ENCODE results near the gene EIF2B2. TPM values are rescaled to one million over a fixed set of nuclear protein-coding genes. Genes with fewer than 3 reads are reported as not detected.

The EIF2B2 gene
- total RNA-seq, 1 donor from 2014 or later = 37.2 TPM

DNA sequence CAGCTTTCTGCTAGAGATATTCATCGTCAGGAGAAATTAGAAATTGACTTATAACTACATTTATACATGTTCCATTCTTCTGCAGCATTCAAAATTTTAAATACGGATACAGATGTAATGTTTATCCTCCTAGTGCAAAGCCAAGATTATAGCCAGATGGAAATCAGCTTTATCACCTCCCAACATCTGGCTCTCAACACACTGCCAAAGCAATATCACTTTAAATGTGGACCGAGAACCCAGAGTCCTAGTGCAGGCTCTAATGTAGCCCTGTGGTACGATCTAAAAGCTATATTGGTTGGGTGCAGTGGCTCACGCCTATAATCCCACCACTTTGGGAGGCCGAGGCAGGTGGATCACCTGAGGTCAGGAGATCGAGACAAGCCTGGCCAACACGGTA, 42.0 kb downstream of the EIF2B2 start:
- no peak for ATAC-seq (ENCODE audit: low read depth)
- H3K4me1 Mint-ChIP-seq = peaks cover 21% of the 10 kb centered on the region
- H3K36me3 Mint-ChIP-seq (ENCODE audit: low read depth) = peaks cover 29% of the 10 kb centered on the region
- TF ChIP-seq CTCF (IDR thresholded peaks at IDR 0.05) = no peak
- intact Hi-C loops (cut with micrococcal nuclease) = no loop called here
- no peak overlapping the region for H3K4me3 Mint-ChIP-seq
- H3K27ac Mint-ChIP-seq = no peak overlapping the region
- H3K27me3 Mint-ChIP-seq = no peaks in the 10 kb centered on the region
- no peaks in the 10 kb centered on the region for H3K9me3 Mint-ChIP-seq
- ChIA-PET POLR2A (interaction anchor here (0.5 kb wide), 1 partner anchor 282 kb away, joined by 3 read pairs; no protein-coding TSS in a partner anchor), CTCF (interaction anchor here (1.7 kb wide), 1 partner anchor 43 kb away, joined by 4 read pairs; no protein-coding TSS in a partner anchor)
- DNase-seq = no peak

GRCh38 chr14:75046275-75046674, 43.6 kb downstream of the EIF2B2 start:
- H3K4me3 Mint-ChIP-seq = no peak overlapping the region
- peaks cover 33% of the 10 kb centered on the region for H3K4me1 Mint-ChIP-seq
- CTCF ChIA-PET = no interaction called here
- intact Hi-C loops (cut with micrococcal nuclease) = no loop called here
- POLR2A ChIA-PET = no interaction called here
- H3K9me3 Mint-ChIP-seq = no peaks in the 10 kb centered on the region
- H3K36me3 Mint-ChIP-seq (ENCODE audit: low read depth) = peaks cover 23% of the 10 kb centered on the region
- DNase-seq (no peak), ATAC-seq (ENCODE audit: low read depth) (no peak)
- H3K27ac Mint-ChIP-seq = no peak overlapping the region
- H3K27me3 Mint-ChIP-seq = no peaks in the 10 kb centered on the region
- no peak for TF ChIP-seq CTCF (IDR thresholded peaks at IDR 0.05)

GRCh38 chr14:75046899-75047298, 44.2 kb downstream of the EIF2B2 start:
- peaks cover 34% of the 10 kb centered on the region for H3K4me1 Mint-ChIP-seq
- no peaks in the 10 kb centered on the region for H3K27me3 Mint-ChIP-seq
- TF ChIP-seq CTCF (IDR thresholded peaks at IDR 0.05) = no peak
- intact Hi-C loops (cut with micrococcal nuclease) = no loop called here
- ATAC-seq (ENCODE audit: low read depth) = no peak
- ChIA-PET POLR2A (no interaction called here), CTCF (no interaction called here)
- no peaks in the 10 kb centered on the region for H3K9me3 Mint-ChIP-seq
- no peak for DNase-seq
- peaks cover 18% of the 10 kb centered on the region for H3K36me3 Mint-ChIP-seq (ENCODE audit: low read depth)
- H3K27ac Mint-ChIP-seq = no peak overlapping the region
- no peak overlapping the region for H3K4me3 Mint-ChIP-seq

DNA sequence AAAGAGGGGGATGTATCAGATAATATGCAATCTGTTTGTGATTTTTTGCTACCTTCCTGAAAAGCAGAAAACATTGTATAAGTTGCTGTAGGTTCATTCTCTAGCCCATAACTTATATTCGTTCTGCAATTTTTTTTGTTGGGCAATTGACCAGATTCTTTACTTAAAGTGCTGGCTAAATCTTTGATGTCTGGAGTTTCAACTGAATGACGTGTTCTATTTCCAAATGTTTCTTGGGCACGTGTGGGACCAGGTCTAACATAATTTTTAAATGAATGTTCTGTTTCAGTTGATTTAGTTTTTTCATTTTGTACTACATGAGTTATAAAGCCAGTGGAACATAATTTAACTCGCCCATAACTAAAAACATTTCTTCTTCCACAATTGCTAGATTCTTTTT, 44.8 kb downstream of the EIF2B2 start:
- peaks cover 29% of the 10 kb centered on the region for H3K4me1 Mint-ChIP-seq
- no peaks in the 10 kb centered on the region for H3K27me3 Mint-ChIP-seq
- POLR2A ChIA-PET = no interaction called here
- intact Hi-C loops (cut with micrococcal nuclease) = no loop called here
- H3K4me3 Mint-ChIP-seq = no peak overlapping the region
- CTCF ChIA-PET = no interaction called here
- peaks cover 12% of the 10 kb centered on the region for H3K36me3 Mint-ChIP-seq (ENCODE audit: low read depth)
- DNase-seq = no peak
- no peak for TF ChIP-seq CTCF (IDR thresholded peaks at IDR 0.05)
- no peaks in the 10 kb centered on the region for H3K9me3 Mint-ChIP-seq
- ATAC-seq (ENCODE audit: low read depth) = no peak
- no peak overlapping the region for H3K27ac Mint-ChIP-seq

- POLR2A ChIA-PET = no interaction called here
- no peak for DNase-seq
- Mint-ChIP-seq H3K4me3 (no peak overlapping the region), H3K4me1 (peaks cover 29% of the 10 kb centered on the region), H3K27me3 (no peaks in the 10 kb centered on the region), H3K9me3 (no peaks in the 10 kb centered on the region), H3K36me3 (ENCODE audit: low read depth) (peaks cover 12% of the 10 kb centered on the region), H3K27ac (no peak overlapping the region)
- CTCF ChIA-PET = interaction anchor here (1.3 kb wide), 1 partner anchor 41 kb away, joined by 5 read pairs; no protein-coding TSS in a partner anchor
- intact Hi-C loops (cut with micrococcal nuclease) = no loop called here
- TF ChIP-seq CTCF (IDR thresholded peaks at IDR 0.05) = no peak
- ATAC-seq (ENCODE audit: low read depth) = no peak
Observed at GRCh38 chr14:75048101-75048500, 45.4 kb downstream of the EIF2B2 start.
